HG02642 (cell line): ENCODE results near the gene PBX3.

Experiments used
- ATAC-seq: cut with Tn5 transposase; IDR thresholded peaks from one replicate; pipeline ENCODE4 v1.9.1; 2021; ENCODE audit warnings: mild to moderate bottlenecking; ENCODE audit not compliant: unreplicated experiment, poor library complexity

The PBX3 gene

GRCh38 chr9:125929846-125930245, 182.7 kb downstream of the PBX3 start:
- no peak for ATAC-seq

- ATAC-seq: no peak
Measured at GRCh38 chr9:125931211-125931610, 184.0 kb downstream of the PBX3 start.

DNA sequence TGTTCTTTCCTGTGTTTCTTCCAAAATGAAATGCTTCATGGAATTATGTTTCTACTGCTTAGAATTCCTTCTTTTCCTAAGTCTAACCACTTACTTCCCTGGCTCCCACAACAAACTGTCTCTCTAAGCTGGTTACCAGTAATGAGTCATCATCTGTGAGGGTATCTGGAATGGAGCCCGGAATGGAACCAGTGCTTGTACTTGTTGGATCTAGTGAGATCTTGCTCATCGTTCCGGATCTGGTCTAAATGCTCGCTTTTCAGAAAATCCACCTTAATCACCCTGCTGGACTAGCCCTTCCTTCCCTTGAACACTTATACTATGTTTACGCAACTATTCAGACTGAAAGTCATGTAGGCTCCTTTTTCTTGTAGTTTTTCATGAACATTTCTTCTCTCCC, 184.8 kb downstream of the PBX3 start:
- ATAC-seq: no peak

DNA sequence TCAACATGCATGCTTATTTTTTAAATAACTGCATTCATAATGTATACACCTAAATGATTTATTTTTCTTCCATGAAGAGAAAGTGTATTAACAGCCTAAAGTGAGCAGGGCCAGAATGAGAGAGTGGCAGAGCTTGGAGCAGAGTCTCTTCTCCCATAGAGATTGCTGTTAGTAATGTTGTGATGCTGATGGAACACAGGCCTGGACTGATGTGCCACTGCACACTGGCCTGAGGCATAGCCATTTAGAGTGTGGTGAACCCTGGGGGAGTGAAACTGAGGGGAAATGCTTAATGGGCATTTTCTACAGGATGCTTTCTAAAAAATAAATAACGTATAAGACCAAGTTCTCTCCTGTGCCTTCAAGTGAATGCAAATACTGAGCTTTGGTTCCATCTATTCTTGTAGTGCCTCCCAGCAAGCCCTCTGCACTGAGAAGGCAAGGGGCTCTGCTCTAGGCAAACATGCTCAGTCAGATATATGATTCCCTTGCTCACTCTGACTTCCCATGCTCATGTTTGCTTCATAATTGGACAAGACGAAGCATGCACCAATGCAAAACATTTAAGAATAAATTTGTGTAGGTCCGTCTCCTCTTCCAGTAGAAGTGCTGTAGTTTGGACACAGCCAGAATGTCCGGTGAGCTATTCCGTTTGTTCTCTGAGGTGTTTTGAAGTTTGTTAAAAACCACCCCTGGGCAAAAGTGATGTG, 185.7 kb downstream of the PBX3 start:
- ATAC-seq: no peak

DNA sequence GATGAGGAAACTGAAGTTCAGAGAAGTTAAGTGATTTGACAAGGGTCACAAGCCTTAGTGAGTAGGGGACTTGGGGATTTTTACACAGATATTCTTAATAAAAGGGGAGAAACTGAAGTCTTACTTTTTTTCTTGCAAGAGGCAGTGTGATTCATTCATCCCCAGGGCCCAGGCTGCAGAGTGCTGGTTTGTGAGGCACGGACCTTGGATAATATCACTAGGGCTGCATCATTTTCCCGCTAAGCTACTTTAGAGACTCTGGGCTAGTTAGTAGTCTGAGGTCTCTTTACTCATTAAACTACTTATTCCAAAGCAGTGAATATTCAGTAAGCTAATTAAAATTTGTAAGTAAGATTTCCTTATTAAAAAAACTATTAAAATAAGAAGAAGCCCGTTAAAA, 195.0 kb downstream of the PBX3 start:
- no peak for ATAC-seq

DNA sequence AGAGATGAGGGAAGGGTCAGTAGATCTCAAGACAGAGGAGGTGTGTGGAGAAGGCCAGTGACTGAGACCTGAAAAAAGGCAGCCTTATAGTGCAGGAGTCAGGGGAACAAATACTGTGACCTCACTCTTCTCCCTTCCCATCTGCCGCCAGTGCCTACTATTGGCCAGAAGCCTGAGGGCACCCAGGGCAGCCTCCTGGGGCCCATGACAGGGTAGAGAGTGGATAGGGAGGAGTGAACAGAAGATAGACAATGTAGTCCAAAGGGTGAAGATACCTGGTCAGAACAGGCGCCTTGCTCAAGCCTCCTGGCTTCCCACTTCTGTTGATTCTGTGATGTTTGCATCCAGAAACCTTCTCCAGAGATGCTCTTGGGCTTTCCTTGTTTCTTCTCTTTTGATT, 196.7 kb downstream of the PBX3 start:
- ATAC-seq: no peak

- ATAC-seq: no peak
Measured at GRCh38 chr9:125946397-125946796, 199.2 kb downstream of the PBX3 start.

GRCh38 chr9:125948887-125949596, 201.9 kb downstream of the PBX3 start:
- ATAC-seq: no peak

- ATAC-seq: no peak
Measured at GRCh38 chr9:125949703-125950460, 202.7 kb downstream of the PBX3 start.

GRCh38 chr9:125950880-125951471, 203.8 kb downstream of the PBX3 start:
- ATAC-seq: no peak

DNA sequence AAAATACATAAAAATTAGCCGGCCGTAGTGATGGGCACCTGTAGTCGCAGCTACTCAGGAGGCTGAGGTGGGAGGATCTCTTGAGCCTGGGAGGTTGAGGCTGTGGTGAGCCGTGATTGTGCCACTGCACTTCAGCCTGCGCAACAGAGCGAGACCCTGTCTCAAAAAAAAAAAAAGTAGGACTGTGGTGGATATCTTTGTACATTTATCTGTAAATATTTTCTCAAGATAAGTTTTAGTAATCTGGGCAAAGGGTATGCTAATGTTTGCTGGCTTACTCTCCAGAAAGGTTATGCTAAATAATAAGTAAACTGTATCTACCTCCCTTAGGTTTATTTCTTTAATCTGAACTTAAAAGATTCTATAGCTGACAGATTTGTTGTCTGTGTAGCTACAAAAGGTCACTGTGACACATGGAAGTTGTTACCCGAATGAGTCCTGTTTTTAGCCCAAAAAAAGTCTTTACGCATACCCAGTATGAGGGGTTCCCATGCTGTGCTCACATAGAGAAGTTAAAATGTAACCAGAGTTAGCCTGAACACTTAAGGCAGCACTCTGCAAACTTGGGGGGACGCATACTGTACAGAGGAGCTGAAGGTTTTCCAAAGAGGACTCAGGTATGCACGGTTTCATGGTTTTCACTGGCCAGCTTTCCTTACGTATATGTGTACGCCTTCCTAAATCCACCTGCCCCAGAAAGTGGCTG, 206.3 kb downstream of the PBX3 start:
- ATAC-seq: no peak

- ATAC-seq: no peak
Measured at GRCh38 chr9:125956102-125956501, 208.9 kb downstream of the PBX3 start.

DNA sequence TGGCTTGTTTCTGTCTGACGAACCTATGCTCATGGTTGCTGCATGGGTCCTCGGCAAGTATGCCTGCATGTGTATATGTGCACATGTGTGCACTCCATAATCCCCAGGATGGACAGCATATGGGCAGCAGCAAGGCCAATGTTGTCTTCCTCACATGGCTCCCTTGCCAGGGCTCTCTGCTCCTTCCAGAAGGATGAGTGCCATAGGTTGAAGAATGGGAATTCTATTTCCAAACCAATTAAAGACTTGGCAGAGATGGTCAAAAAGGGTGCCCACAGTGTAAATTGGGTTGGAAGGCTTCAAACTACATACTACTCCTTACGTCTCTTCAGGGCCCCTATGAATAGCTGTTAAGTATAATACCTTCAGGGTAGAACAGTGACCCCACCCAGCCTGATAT, 212.1 kb downstream of the PBX3 start:
- ATAC-seq: no peak

DNA sequence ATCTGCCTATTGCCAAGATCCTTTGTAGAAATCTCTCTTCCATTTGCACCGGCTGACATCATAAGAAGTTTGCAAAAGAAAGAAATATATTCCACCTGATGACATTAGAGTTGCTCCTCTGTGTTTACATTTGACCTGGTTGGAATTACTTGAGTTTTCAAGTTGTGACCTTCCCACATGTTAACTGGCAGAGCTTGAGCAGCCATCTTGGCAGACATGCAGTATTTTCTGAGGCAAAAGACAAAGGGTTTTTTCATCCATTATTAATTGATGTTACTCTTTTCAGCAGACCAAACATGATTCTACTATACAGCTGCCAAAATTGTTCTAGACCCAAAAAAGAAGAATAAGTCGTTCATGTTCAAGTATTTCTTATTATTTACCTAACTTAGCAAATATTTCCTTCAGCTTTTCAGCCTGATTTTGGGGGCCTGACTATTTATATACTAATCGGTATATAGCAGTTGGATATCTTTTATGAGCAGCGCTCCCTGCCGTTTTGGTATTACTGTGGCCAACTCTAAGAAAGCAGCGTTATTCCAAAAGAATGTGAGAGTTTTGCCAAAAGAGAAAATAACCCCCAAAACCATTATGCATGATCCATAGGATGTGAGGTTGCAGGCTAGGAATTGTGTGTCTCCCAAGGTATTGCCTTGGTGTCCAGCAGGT, 212.9 kb downstream of the PBX3 start:
- no peak for ATAC-seq

- no peak for ATAC-seq
Measured at GRCh38 chr9:125960626-125961025, 213.5 kb downstream of the PBX3 start.

DNA sequence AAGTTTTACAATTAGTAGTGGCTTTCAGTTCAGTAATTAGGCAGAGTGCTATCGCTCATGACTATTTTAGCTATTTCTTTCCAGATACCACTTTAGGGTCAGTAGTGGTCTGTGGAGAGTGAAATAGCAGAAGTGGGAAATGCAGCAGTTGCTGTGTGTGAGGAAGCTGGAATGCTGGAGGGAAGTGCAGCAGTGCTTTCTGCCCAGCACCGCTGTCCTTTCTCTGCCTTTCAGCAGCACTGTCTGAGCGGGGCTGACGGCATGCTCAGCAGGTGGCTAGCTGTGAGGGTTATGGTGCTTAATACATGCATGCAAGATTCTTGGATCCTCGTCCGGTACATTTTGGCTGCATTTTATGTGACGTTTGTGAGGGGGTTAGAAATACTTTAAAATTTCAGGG, 213.9 kb downstream of the PBX3 start:
- ATAC-seq: no peak

DNA sequence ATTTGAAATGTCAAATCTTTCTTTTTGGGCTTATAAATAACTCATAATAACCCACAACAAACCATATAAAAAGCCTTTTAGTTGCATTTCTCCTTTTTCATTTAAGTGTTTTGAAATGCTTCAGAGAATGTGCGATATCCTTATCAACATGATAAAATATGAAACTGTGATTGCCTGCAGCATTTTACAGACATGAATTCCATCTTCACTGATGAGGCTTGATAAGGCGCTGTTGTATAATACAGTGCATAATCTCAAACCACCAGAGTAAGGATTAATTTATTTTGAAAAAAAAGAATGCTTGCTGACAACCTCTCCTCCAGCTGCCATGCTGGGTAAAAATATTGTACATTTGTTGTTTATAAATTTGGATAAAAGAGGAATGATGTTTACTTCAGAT, 216.8 kb downstream of the PBX3 start:
- no peak for ATAC-seq

GRCh38 chr9:125964702-125965225, 217.6 kb downstream of the PBX3 start:
- ATAC-seq: no peak

- ATAC-seq: no peak
Measured at GRCh38 chr9:125965477-125965876, 218.3 kb downstream of the PBX3 start.

GRCh38 chr9:125966466-125966865, 219.3 kb downstream of the PBX3 start:
- ATAC-seq: no peak
